SU-DHL-6 (cell line): ENCODE measurements around the gene ARHGEF17.

Source experiments
- CTCF ChIP-seq: fragments of 200-600 bp; sonication (generic); IDR thresholded peaks from one replicate; pipeline ENCODE4 v1.5.1; 2017; ENCODE audit warnings: antibody characterized with exemption, mild to moderate bottlenecking, low read length, moderate library complexity; ENCODE audit not compliant: insufficient read depth, poor library complexity, severe bottlenecking
- EZH2phosphoT487 ChIP-seq: fragments of 200-600 bp; sonication (generic), shearing (Covaris generic); conservative IDR thresholded peaks from 2 replicates; pipeline ENCODE4 v1.6.1; 2018; ENCODE audit warnings: mild to moderate bottlenecking, antibody characterized with exemption, low read length, moderate library complexity, mixed read lengths

GRCh38 chr11:73396251-73396930 lies 88.3 kb downstream of the ARHGEF17 start:
- TF ChIP-seq CTCF: no peak
- no peak for TF ChIP-seq EZH2phosphoT487
